Hindlimb muscle (tissue), 1 donor: Measurements from ENCODE around the gene FKBP14. TPM values are rescaled to one million over a fixed set of nuclear protein-coding genes. Genes with fewer than 3 reads are reported as not detected.
"Not testable (repeated sequence)": the region's sequence is repeated elsewhere in the genome, so short reads cannot be mapped to it uniquely, and the experiment has no call there.

Experiments used
- DNase-seq: peaks from one replicate; pipeline ENCODE4 v3.0.0-alpha.2; 2013
- polyA plus RNA-seq: library from polyadenylated mRNA; unstranded; fragments of 120-200 nt; gene quantifications from one replicate; pipeline ENCODE4 v1.2.1, GENCODE V29; 2013; ENCODE audit not compliant: insufficient read length

Gene FKBP14
- polyA plus RNA-seq, 1 donor = 17.9 TPM

DNA sequence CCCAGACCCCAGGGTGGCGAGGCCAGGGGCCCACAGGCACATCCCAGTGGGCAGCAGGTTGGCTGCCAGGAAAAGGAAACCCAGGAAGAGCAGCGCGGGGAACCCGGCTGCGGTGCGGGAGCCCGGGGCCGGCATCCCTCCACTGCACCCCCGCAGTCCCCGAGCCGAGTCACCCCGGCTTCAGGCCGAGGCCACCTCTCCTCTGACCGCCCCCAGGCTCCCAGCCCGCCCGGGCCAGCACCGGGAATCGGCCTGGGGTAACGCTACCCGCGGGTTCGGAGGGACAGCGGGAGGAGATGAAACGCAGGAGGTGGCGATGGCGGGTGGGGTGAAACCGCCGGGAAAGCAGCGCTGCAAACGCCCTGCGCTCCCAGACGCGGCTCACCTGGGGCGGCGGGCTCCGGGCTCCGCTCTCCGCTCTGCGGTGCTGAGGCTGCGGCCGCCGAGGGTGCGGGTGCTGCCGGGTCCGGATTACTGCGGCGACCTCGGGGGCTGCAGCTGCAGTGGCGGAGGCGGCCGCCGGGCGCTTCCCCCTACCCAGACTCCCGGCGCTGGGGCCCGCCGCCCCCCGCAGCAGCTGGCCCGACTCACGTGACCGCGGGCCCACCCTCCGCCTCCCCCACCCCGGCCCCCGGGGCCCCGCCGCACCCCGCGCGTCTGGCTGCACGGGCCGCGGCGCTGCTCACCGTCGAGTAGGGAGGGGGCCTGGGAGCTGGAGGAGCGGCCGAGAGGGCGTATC lies 37.1 kb downstream of the FKBP14 start, which contains the start of gene SCRN1:
Gene SCRN1, minus strand, starts transcription at position 545 of the 739 bp plus-strand sequence. CDS start 20,734 bp downstream, outside the sequence.
- DNase-seq = peak; percentile 59

- peak; percentile 58 for DNase-seq
These were observed 37.9 kb downstream of the FKBP14 start for GRCh38 chr7:29988424-29989256.

- peak; percentile 25 for DNase-seq
These were observed 38.6 kb downstream of the FKBP14 start for GRCh38 chr7:29987811-29988317.

DNA sequence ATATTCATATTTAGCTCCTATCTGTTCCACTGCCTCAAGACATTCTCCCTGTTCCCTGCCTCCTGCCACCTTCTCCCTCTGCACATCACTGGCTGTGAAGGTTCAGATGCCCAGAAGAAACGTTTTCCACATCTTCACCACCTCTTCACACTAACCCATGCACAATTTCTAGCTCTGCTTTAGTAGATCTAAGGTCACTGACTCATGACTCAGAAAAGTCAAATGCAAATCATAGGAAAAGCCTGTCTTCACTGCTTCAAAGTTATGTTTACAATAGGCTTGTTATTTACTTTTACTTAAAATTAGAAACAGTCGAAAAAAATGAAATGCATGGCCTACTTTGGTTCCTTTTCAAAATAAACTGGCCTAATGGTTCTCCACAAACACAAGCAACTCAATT lies 39.4 kb downstream of the FKBP14 start:
- DNase-seq = no peak

DNA sequence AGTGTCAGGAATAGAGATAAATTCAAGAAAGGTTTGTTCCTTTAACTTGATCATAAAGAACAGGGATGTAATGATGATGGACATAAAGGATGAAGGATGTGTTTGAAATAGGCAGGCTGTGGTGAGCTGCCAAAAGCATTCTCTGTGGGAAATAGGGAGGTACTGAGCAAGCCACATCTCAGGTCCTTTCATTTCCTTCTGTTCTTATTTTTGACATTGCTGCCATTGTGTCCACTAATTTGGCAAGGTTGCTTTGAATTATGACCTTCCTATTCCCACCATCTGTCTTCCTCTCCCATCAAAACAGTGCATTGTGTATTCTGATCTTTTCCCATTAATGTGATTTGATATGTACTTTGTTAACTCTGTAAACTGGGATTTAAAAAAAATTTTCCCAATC lies 46.4 kb downstream of the FKBP14 start:
- DNase-seq = no peak

DNA sequence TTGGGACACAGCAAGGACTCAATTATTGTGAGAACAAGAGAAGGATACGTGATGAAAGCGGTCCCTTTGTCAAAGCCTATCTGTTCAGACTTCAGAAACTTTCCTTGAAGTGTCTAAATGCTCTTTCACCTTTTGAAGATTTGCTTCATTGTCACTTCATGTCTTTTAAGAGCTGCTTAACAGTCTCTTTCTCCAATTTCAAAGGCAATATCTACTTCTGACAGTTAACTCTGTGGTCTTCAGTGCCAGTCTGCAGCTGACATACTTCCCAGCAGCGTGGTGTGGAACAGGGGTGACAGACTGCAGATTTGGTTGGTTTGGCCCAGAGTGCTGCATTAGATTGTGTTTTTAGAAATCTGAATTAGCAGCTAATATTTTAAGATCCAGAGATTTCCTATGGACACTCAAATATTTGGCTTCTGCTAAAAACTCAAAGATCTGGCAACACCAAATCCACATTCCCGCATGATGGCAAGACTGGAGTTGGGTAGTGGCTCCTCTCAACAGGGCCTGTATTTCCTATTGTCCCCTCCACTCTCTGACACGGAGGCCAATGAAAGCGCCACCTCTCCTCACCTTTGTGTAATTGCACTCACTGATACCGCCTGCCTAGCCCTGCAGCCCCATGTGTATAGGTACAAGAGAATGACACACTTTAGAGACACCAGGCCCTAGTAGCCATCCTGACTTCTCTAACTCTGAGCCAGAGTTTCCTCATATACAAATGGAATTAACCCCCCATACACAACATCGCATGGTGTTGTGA lies 48.4 kb downstream of the FKBP14 start:
- DNase-seq = no peak

GRCh38 chr7:29976673-29977415 lies 49.7 kb downstream of the FKBP14 start:
- DNase-seq = peak; percentile 46

- DNase-seq = no peak
These were observed 50.2 kb downstream of the FKBP14 start for GRCh38 chr7:29976266-29976665.

DNA sequence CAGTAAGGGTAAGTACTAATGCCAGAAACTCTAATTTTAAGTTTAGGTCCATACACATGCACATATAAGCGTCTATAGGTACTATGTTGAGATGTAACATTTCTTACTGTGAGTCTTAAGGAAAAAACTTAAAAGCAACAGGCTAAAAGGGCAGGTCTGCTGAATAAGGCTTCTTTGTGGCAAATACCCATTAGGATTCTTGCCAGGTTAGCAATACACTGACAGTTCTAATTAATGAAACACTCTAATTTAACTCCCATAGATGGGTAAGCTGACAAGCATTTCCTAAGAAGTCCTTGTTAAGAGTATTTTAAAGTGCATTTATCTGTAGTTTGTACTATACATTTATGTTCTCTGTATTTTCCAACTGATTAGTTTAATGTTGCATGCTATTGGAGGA lies 50.9 kb downstream of the FKBP14 start:
- DNase-seq = no peak

DNA sequence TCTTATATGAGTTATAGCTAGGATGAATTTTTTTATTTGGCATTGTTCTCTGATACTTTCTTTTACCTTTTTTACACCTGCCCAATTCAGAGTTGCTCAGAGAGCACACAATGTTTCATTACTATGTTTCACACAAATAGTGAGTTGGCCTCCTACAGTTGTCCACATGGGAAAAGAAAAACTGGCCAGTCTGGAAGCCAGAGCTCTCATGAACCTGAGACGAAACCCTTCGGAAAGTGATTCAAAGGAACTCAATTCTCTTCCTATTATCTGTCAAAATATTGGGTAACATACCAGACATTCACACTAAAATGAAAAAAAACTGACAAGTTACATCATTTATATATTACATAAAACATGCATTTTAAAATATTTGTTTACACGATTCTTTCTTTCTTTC lies 52.2 kb downstream of the FKBP14 start:
- no peak for DNase-seq

DNA sequence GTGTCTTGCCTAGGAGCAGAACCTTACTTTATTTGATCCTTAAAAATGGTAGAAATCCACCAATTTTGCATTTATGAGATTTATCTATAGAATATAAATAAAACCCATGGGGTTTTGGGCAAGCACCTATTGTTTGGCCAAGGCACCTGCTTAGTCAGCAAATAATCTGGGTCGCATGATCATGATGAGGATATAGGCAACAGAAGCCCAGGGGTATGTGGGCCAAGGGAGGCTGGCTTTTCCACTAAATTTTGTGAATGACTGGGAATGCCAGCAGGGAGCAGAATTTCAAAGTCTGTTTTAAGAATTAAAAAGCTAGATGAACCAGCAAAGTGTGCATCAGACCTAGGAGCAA lies 54.2 kb downstream of the FKBP14 start:
- DNase-seq = no peak

DNA sequence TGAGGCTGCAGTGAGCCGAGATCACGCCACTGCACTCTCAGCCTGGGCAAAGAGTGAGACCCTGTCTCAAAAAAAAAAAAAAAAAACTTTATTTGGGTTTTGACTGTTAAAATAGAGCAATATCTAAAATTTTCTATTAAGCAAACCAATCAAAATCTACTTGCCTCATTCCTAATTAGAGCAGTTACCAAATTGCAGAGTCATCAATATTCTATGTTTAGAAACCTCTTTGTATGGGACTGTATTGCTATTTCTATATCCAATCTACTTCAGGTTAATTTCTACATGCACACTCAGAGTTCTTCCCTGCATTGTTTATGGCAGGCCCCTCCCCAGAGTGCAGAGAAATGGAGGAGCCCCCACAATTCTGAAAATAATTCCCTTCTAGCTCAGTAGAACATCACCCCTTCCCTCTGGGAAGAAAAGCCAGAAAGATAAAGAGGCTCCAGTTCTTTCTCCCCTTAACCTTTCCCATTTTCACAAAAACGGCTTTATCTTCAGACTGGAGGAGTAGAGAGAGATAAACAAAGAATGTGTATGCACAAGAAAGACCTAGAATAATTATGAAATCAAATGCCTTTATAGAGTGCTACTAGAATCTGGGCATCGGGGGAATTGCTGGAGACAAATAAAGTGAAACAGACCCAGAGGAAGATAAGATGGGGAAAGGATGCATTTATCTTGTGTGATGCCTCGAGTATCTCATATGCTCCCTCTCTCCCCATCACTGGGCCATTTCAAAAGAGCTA lies 54.8 kb downstream of the FKBP14 start:
- no peak for DNase-seq

DNA sequence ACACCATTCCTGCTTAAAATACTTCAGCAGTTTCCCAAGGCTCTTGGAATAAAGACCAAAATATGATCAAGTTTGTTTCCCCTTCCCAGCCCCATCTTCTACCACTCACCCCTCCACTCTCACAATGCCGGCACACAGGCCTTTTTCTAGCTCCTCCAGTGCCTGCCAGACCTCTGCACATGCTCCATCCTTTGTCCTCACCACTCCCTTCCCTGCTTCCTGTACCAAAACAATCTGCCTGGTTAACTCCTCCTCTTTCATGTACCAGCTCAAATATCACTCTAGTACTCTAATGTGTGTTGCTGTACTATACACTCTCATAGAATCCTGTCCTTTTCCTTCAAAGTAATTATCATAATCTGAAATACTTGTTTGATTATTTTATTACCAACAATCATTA lies 56.3 kb downstream of the FKBP14 start:
- DNase-seq = no peak

DNA sequence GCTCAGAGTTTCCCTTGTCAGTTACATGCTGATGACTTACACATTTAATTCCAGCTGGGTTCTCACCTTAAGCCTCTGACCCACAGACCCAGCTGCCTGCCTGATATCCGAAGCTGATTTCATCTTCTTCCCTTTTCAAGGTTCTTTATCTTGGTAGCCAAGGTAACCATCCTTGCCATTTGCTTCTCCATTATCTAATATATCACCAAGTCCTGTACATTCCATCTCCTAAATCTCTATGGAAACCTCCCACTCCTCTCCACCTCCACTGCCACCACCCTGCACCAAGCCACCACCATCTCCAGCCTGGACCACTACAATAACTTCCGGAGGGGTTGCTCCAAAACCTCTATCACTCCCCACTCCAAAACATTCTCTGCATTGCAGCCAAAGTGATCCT lies 56.8 kb downstream of the FKBP14 start:
- no peak for DNase-seq

DNA sequence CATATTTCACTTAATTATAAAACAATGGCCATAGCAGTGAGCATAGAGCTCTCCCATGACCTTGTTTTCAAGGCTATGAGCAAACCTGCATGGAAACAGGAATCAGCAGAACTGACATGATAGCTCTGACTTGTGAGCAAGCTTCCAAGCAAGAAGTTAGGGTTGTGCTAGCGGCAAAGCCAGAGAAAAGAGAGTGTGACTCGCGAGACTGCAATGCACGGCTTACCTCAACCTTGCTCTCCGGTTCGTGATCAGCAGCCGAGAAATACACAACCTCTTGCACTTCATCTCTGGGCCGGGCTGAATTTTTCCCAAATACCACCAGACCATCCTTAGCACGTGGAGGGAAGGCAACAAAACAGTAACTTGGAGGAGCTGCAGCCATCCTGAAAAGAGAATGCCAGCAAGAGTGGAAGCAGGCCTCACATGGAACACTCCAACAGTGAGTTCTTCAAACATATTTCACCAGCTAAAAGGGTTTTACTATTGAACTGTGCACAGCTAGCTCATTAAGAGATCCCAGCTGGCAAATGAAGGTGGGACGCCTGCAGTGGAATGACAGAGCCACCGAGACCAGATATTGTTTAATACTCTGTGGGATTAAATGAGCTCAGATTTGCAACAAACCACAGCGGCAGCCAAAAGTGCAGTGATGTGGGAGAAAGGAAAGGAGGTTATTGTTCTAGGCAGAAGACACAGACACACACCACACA lies 57.7 kb downstream of the FKBP14 start:
- DNase-seq = no peak

GRCh38 chr7:29965030-29965429 lies 61.5 kb downstream of the FKBP14 start:
- DNase-seq = no peak

DNA sequence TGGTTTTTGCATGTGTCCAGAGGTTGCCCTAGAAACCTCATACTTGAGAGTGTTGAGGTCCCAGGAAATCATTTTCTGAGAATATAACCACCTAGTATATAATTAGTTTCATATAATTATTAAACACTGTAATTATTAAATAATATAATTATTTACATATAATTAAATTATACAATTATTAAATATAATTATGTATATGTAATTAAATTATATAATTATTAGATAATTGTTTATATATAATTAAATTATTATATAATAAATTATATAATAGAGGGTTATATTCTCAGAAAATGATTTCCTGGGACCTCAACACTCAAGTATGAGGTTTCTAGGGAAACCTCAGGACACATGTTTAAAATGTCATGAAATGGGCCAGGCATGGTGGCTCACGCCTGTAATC lies 64.5 kb downstream of the FKBP14 start:
- DNase-seq = no peak

DNA sequence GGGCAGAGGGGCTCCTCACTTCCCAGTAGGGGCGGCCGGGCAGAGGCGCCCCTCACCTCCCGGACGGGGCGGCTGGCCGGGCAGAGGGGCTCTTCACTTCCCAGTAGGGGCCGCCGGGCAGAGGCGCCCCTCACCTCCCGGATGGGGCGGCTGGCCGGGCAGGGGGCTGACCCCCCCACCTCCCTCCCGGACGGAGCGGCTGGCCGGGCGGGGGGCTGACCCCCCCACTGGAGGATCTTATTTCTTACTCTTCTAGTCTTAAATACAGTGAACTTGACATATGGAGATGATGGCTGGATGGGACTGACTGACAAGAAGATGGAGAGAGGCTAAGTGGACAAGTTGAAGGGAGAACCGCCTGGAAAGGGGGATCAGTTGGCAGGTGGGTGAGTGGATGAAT lies 64.9 kb downstream of the FKBP14 start:
- not testable (repeated sequence) for DNase-seq
